ACHN (cell line): Measurements from ENCODE around the gene HIRA.

Experiments used
- DNase-seq: peaks from one replicate; pipeline ENCODE4 v3.0.0-alpha.2; 2015
- in situ Hi-C: cut with HindIII; loops from 2 replicates; pipeline ENCODE4 v1.10.0; 2017; ENCODE audit warnings: low sequenced_read_pairs, low pct_ligation_motif_present, low pct_unique_long_range_greater_than_20kb

The HIRA gene

GRCh38 chr22:19464546-19464945 is 33.0 kb upstream of the HIRA start:
- in situ Hi-C loops: no loop called here
- DNase-seq: no peak

GRCh38 chr22:19463491-19464469 is 32.2 kb upstream of the HIRA start:
- in situ Hi-C loops: no loop called here

GRCh38 chr22:19463008-19463407 is 31.5 kb upstream of the HIRA start:
- in situ Hi-C loops: no loop called here
- DNase-seq: no peak

More at GRCh38 chr22:19463491-19464469, 32.2 kb upstream of the HIRA start:
- DNase-seq: no peak

- DNase-seq: no peak
- in situ Hi-C loops: no loop called here
Observed at GRCh38 chr22:19461506-19461905, 30.0 kb upstream of the HIRA start.

- in situ Hi-C loops: no loop called here
- no peak for DNase-seq
Observed at GRCh38 chr22:19460036-19460435, 28.5 kb upstream of the HIRA start.

GRCh38 chr22:19457828-19458428 is 26.4 kb upstream of the HIRA start:
- DNase-seq: no peak
- in situ Hi-C loops: no loop called here

- no peak for DNase-seq
- in situ Hi-C loops: no loop called here
Observed at GRCh38 chr22:19456541-19456940, 25.0 kb upstream of the HIRA start.

DNA sequence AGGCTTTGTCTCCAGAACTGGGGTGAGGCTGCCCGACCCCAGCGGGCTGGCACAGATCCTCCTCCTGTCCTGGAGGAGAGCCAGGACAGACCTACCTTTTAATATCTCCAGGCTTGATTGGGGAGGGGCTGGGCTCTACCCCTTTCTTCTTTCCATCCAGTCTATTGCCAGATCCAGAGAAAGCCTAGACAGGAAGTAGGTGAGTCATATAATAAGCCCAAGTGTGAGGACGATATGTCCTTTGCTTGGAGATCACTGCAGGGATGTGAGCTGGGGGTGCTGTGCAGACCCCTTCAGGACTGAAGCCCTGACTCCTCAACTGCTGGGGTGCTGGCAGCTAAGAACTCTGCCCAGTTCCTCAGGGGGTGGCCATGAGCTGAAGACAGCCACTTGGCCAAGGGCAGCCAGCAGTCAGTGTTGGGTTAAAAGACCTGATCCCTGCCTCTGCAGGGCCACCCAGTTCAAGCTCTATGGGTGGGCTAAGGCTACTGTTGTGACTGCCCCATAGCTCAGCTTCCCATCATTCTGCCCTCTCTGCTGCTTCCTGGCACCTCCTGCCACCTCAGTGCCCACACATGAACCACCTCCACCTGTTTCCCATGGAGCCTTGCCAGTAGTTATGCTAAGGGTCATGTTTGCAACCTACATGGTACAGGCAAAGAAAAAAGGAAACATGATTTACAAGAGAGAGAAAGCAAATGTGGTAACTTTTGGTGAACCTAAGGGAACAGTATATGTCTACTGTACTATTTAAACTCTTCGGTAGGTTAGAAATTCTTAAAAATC is 24.2 kb upstream of the HIRA start:
- in situ Hi-C loops: no loop called here
- DNase-seq: no peak

GRCh38 chr22:19455033-19455432 is 23.5 kb upstream of the HIRA start:
- in situ Hi-C loops: no loop called here
- DNase-seq: no peak

- DNase-seq: no peak
- in situ Hi-C loops: no loop called here
Observed at GRCh38 chr22:19454156-19454555, 22.6 kb upstream of the HIRA start.

DNA sequence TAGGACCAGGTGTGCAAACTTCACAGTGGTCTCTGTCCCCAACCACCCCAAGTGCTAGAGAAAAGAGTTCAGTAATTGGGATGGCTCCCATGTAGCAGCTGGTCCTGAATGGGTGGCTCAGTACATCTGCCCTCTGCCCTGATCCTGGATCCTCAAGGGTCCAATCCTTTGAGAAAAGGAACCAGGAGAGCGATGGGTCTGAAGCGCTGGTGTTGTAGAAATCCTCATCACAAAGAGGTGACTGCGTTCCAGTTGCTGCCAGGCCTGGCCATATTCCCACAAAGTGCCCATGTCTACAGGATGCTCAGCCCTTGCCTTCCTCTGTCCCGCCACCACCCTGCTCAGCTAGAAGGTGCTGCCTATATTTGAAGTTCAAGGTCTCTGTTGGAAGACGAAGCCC is 22.2 kb upstream of the HIRA start:
- DNase-seq: no peak
- in situ Hi-C loops: no loop called here

- in situ Hi-C loops: no loop called here
- no peak for DNase-seq
Observed at GRCh38 chr22:19451570-19451969, 20.0 kb upstream of the HIRA start.

GRCh38 chr22:19450363-19451175 is 19.0 kb upstream of the HIRA start:
- in situ Hi-C loops: no loop called here
- no peak for DNase-seq

- no peak for DNase-seq
- in situ Hi-C loops: no loop called here
Observed at GRCh38 chr22:19449422-19449767, 17.9 kb upstream of the HIRA start.

- in situ Hi-C loops: no loop called here
- DNase-seq: no peak
Observed at GRCh38 chr22:19448739-19449421, 17.3 kb upstream of the HIRA start.

GRCh38 chr22:19448076-19448607 is 16.6 kb upstream of the HIRA start:
- peak; percentile 59 for DNase-seq
- in situ Hi-C loops: no loop called here

DNA sequence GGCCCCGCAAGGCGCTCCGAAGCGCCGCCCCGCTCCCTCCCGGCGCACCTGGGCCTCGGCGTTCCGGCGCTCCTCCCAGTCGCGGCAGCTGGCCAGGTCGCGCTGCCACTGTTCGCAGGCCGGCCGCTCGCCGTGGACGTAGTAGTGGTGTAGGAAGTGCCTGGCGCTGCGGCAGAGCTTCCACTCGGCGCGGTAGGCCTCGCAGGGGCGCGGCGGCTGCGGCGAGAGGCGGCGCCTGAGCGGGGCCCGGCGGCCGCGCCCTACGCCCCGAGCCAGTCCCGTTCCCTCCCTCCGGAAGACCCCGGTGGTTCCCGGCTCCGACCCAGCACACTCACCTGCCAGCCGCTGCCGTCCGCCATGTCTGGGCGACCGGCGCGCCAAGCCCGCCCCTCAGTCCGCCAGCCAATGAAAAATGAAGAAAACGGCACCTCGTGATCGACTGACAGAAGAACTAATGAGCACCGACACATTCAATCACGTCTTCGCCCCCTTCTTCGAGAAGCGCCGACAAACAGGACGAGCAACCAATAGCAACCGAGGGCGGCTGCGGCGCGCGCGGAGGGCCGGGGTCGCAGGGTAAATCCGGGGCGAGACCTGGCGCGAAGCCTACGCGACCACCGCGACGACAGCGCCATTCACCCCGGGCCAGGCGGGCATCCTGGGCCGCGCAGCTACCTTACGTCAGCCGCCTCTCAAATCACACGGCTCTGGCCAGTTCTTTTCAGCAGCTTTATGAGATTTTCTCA is 16.0 kb upstream of the HIRA start, which contains the start of gene C22orf39:
TSS of gene C22orf39 (minus strand) at position 382 of the 746 bp plus-strand sequence. CDS start at position 359, 23 bp downstream.
- DNase-seq: peak; percentile 89
- in situ Hi-C loops: no loop called here
